Ovary (tissue), 3 donors: ENCODE results near the gene KAT6B.

Experiments used
- POLR2A ChIP-seq: fragments of 450-650 bp; IDR thresholded peaks from one replicate; pipeline ENCODE4 v1.6.1; 2017; ENCODE audit warnings: antibody characterized with exemption, mild to moderate bottlenecking, moderate library complexity
- TF ChIP-seq, protein P1 (sequence below), 3 donors: fragments of 450-650 bp in 2 of 3; fragments of 200-600 bp in 1 of 3; IDR thresholded peaks; one replicate each; pipeline versions ENCODE4 v1.5.1 to v1.8.0; 2016 to 2022; ENCODE audit warnings: antibody characterized with exemption in 3 of 3, mild to moderate bottlenecking in 1 of 3
- donor health status: DM: no; HTN: no; CAD: no.

DNA sequence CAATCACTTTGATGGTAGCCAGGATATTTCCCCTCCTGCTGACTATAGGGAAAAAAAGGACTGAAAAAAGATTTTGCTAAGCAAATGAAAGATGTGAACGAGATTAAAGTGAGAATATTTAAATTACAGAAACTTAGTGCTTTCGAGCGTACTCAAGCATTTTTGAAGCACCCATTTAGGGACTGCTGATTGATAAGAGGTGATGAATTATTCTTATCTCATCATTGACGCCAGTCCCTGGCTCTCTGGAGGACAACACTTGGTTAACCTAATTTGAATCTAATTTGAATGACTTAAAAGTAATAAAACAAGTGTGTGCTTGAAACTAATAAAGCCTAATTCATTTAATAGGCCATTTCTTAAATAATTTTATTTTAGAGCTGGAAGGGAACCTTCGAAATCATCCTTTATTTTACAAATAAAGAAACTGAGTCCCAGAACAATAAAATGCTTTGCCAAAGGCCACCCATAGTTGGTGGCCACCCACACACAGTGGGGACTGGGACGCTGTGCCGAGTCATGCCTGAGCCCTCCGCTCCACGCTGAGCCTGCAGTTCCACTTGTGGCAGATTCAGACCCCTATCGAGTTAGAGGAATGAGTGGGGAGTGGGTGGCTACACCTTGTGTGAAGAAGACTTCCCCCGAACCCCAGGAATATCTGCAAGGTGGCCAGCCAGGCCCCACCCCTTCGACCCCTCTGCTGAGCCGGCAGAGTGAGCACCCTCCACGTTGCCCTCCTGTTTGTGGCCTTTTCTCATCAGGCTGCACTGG is 223.9 kb downstream of the KAT6B start:
- TF ChIP-seq, protein P1, sequence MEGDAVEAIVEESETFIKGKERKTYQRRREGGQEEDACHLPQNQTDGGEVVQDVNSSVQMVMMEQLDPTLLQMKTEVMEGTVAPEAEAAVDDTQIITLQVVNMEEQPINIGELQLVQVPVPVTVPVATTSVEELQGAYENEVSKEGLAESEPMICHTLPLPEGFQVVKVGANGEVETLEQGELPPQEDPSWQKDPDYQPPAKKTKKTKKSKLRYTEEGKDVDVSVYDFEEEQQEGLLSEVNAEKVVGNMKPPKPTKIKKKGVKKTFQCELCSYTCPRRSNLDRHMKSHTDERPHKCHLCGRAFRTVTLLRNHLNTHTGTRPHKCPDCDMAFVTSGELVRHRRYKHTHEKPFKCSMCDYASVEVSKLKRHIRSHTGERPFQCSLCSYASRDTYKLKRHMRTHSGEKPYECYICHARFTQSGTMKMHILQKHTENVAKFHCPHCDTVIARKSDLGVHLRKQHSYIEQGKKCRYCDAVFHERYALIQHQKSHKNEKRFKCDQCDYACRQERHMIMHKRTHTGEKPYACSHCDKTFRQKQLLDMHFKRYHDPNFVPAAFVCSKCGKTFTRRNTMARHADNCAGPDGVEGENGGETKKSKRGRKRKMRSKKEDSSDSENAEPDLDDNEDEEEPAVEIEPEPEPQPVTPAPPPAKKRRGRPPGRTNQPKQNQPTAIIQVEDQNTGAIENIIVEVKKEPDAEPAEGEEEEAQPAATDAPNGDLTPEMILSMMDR (IDR thresholded peaks at IDR 0.05), result no peak
- TF ChIP-seq POLR2A, result no peak
